GM13976 (cell line): ENCODE measurements around the gene FLNC.

Source experiments
- DNase-seq: peaks from one replicate; pipeline ENCODE4 v3.0.0; 2012; ENCODE audit warnings: low spot score
- CTCF ChIP-seq: IDR thresholded peaks from 2 replicates; pipeline ENCODE4 v1.5.1; 2012; ENCODE audit warnings: borderline replicate concordance, mild to moderate bottlenecking; ENCODE audit not compliant: insufficient read depth; ENCODE audit errors: extremely low read depth, missing control alignments, control extremely low read depth
- in situ Hi-C: fragments of 300-500 bp; cut with MboI; formaldehyde crosslinking; loops from one replicate; pipeline ENCODE4 v1.12.0; 2022; ENCODE audit warnings: low sequenced_read_pairs, mixed read lengths, inconsistent platforms; ENCODE audit not compliant: unreplicated experiment

FLNC gene

DNA sequence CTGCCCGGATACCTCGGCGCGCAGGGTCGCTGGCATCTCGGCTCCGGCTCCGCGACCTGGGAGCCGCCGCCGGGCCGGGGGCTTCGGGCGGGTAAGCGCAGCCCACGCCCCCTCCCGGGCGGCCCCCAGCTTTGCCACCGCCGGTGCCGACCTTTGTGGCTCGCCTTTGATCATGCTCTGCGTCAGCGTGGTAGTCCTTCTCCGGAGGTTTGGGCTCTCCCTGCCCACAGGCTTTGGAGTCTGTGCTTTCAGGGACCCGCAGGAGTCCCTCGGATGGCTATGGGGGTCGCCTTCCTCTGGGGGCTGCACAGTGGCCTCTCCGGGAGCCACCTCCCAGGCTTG lies 39.7 kb downstream of the FLNC start:
- in situ Hi-C loops = no loop called here
- no peak for TF ChIP-seq CTCF
- no peak for DNase-seq

DNA sequence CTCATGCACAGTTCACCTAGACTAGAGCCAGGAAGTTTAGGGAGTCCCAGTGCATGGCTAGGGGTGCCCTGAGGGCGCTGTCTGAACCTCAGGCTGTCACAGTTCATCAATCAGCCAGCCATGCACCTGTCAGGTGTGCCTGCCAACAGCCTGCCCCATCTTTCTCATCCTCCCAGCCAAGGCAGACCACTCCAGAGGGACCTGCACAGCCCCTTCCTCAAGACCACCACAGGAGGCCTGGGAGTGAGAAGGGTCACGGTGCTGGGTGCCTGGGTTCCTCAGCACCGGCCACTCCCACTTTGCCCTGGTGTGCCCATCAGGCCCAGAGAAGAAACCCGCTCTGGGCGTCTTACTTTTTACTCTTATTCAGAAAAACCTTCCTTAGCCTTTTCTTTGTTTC lies 40.8 kb downstream of the FLNC start:
- no peak for TF ChIP-seq CTCF
- in situ Hi-C loops = no loop called here
- DNase-seq = no peak

DNA sequence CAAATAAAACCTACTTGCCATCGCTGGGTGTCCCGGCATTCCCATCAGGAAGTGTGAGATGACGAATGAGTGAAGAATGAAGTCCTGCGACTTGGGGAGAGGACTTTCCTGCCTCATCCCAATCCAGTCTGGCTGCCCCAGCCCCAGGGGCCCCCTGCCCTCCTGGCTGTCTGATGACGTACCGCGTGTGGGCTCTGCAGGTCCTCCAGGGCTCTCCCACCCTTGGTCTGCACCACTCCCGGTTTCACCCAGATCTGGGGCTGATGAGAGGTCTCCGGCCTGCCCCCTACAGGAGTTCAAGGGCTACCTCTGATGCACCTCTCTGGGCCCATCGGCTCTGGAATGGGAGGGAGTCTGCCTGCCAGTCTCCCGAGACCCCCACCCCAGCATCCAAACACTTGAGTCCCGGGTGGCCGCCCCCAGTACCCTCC lies 42.2 kb downstream of the FLNC start:
- in situ Hi-C loops = no loop called here
- no peak for DNase-seq
- TF ChIP-seq CTCF = no peak

- TF ChIP-seq CTCF = no peak
- in situ Hi-C loops = no loop called here
Measured at GRCh38 chr7:128873234-128873633, 43.0 kb downstream of the FLNC start.

GRCh38 chr7:128874140-128875031 lies 44.2 kb downstream of the FLNC start:
- no peak for TF ChIP-seq CTCF
- DNase-seq = no peak
- in situ Hi-C loops = no loop called here

More at GRCh38 chr7:128873234-128873633, 43.0 kb downstream of the FLNC start:
- no peak for DNase-seq

GRCh38 chr7:128875523-128875948 lies 45.3 kb downstream of the FLNC start:
- in situ Hi-C loops = no loop called here
- no peak for TF ChIP-seq CTCF
- no peak for DNase-seq
